Trophoblast cell (in vitro differentiated cells and primary cell): ENCODE data around the gene FGFBP1.

Source experiments
- DNase-seq, 2 donors: peaks; one replicate each; pipeline ENCODE4 v3.0.0-alpha.2; 2016
- H2AFZ ChIP-seq: 2 replicates; pipeline ENCODE4 v1.6.1; 2013; ENCODE audit warnings: low read length, moderate library complexity, mild to moderate bottlenecking; ENCODE audit not compliant: insufficient read depth, poor library complexity
- H2AK5ac ChIP-seq: 2 replicates; pipeline ENCODE4 v1.6.1; 2013; ENCODE audit warnings: mild to moderate bottlenecking, low read length
- H2BK120ac ChIP-seq: 2 replicates; pipeline ENCODE4 v1.6.1; 2013; ENCODE audit warnings: low read length, mild to moderate bottlenecking, moderate library complexity; ENCODE audit not compliant: insufficient read depth, poor library complexity
- H2BK12ac ChIP-seq: 2 replicates; pipeline ENCODE4 v1.6.1; 2013; ENCODE audit warnings: mild to moderate bottlenecking, low read length, moderate library complexity
- H2BK5ac ChIP-seq: 2 replicates; pipeline ENCODE4 v1.6.1; 2013; ENCODE audit warnings: low read length, low read depth, moderate library complexity, mild to moderate bottlenecking; ENCODE audit not compliant: poor library complexity
- H3K14ac ChIP-seq: 2 replicates; pipeline ENCODE4 v1.6.1; 2013; ENCODE audit warnings: mild to moderate bottlenecking, low read length
- H3K18ac ChIP-seq: 2 replicates; pipeline ENCODE4 v1.6.1; 2013; ENCODE audit warnings: mild to moderate bottlenecking, low read length
- H3K23ac ChIP-seq: 2 replicates; pipeline ENCODE4 v1.6.1; 2013; ENCODE audit warnings: low read length
- H3K27ac ChIP-seq: 2 replicates; pipeline ENCODE4 v1.5.1; 2013; ENCODE audit warnings: low read depth, mild to moderate bottlenecking, inconsistent platforms, low read length, moderate library complexity
- H3K27me3 ChIP-seq: 2 replicates; pipeline ENCODE4 v1.6.1; 2013; ENCODE audit warnings: inconsistent platforms, mild to moderate bottlenecking, low read length, moderate library complexity; ENCODE audit not compliant: insufficient read depth
- H3K36me3 ChIP-seq, 2 experiments: 1 replicate in 1 of 2; 2 replicates in 1 of 2; pipeline ENCODE4 v1.6.1; 2013; ENCODE audit warnings: low read length in 2 of 2, mild to moderate bottlenecking in 2 of 2, moderate library complexity in 1 of 2; ENCODE audit not compliant: insufficient read depth in 2 of 2, control insufficient read depth in 1 of 2
- H3K4ac ChIP-seq: 2 replicates; pipeline ENCODE4 v1.6.1; 2013; ENCODE audit warnings: low read depth, mild to moderate bottlenecking, low read length, moderate library complexity
- H3K4me1 ChIP-seq, 2 experiments: 1 replicate in 1 of 2; 2 replicates in 1 of 2; pipeline ENCODE4 v1.6.1; 2013; ENCODE audit warnings: low read length in 2 of 2, mild to moderate bottlenecking in 2 of 2, moderate library complexity in 1 of 2; ENCODE audit not compliant: insufficient read depth in 2 of 2, control insufficient read depth in 1 of 2
- H3K4me2 ChIP-seq: 2 replicates; pipeline ENCODE4 v1.6.1; 2013; ENCODE audit warnings: inconsistent platforms, mild to moderate bottlenecking, low read length, moderate library complexity
- H3K4me3 ChIP-seq: 2 replicates; pipeline ENCODE4 v1.5.1; 2013; ENCODE audit warnings: mild to moderate bottlenecking, low read depth, low read length, inconsistent platforms
- H3K79me1 ChIP-seq: one replicate; pipeline ENCODE4 v1.6.1; 2013; ENCODE audit warnings: low read length
- H3K79me2 ChIP-seq: 2 replicates; pipeline ENCODE4 v1.6.1; 2013; ENCODE audit warnings: low read length, mild to moderate bottlenecking; ENCODE audit not compliant: control insufficient read depth, insufficient read depth, poor library complexity
- H3K9ac ChIP-seq: 2 replicates; pipeline ENCODE4 v1.6.1; 2013; ENCODE audit warnings: mild to moderate bottlenecking, low read length
- H3K9me3 ChIP-seq: 2 replicates; pipeline ENCODE4 v1.6.1; 2013; ENCODE audit warnings: low read depth, mild to moderate bottlenecking, control low read depth, inconsistent platforms, low read length; ENCODE audit not compliant: insufficient read depth
- H4K12ac ChIP-seq: 2 replicates; pipeline ENCODE4 v1.6.1; 2013; ENCODE audit warnings: low read depth, mild to moderate bottlenecking, low read length, moderate library complexity
- H4K8ac ChIP-seq: 2 replicates; pipeline ENCODE4 v1.6.1; 2013; ENCODE audit warnings: low read depth, mild to moderate bottlenecking, low read length, moderate library complexity
- H4K91ac ChIP-seq: one replicate; pipeline ENCODE4 v1.6.1; 2013; ENCODE audit warnings: low read depth, mild to moderate bottlenecking, low read length, moderate library complexity
- WGBS: extraction: QIAGEN DNeasy Blood & Tissue Kit; methylation state at CpG from one replicate; pipeline ENCODE4 v1.1.7; 2013; ENCODE audit warnings: missing lambda C conversion rate; ENCODE audit not compliant: insufficient read length, insufficient coverage; ENCODE audit errors: extremely low coverage; 5-methylcytosine and 5-hydroxymethylcytosine counted together

The FGFBP1 gene

DNA sequence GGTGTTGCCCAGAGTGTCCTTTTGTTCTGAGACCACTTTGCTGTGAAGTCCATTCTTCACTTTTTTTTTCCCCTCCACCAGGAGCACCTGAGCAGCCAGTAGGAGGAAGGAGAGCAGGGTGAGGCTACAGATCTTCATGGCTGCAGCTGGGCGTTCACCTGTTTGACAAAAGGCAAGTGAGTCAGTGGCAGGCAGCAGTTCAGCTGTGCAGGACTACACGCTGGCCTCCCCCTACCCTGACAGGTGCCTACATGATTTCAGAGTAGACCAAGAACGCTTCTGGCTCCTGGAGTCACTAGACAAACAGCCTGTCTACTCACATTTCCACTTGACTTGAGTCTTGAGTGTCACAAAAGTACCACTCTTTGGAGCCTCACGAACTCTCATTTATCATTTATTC lies 2.0 kb downstream of the FGFBP1 start:
- Histone ChIP-seq H3K27ac (no peak overlapping the region), H3K79me1 (no peaks in the 10 kb centered on the region), H4K8ac (no peak overlapping the region), H2BK5ac (no peak overlapping the region), H3K79me2 (no peaks in the 10 kb centered on the region), H2BK120ac (no peak overlapping the region), H2AK5ac (no peak overlapping the region), H3K27me3 (no peaks in the 10 kb centered on the region), H3K9me3 (no peaks in the 10 kb centered on the region), H4K12ac (no peak overlapping the region), H2AFZ (no peak overlapping the region), H4K91ac (no peak overlapping the region), H3K14ac (no peak overlapping the region), H2BK12ac (no peak overlapping the region), H3K4me3 (no peak overlapping the region), H3K23ac (no peak overlapping the region), H3K9ac (no peak overlapping the region), H3K4me1 (peaks cover 0 to 5% of the 10 kb centered on the region in 2 experiments), H3K4ac (no peak overlapping the region), H3K4me2 (no peak overlapping the region), H3K18ac (no peak overlapping the region), H3K36me3 (no peaks in the 10 kb centered on the region)
- no peak for DNase-seq
- no CpG with 5 or more reads among the region's 4 CpGs for WGBS

DNA sequence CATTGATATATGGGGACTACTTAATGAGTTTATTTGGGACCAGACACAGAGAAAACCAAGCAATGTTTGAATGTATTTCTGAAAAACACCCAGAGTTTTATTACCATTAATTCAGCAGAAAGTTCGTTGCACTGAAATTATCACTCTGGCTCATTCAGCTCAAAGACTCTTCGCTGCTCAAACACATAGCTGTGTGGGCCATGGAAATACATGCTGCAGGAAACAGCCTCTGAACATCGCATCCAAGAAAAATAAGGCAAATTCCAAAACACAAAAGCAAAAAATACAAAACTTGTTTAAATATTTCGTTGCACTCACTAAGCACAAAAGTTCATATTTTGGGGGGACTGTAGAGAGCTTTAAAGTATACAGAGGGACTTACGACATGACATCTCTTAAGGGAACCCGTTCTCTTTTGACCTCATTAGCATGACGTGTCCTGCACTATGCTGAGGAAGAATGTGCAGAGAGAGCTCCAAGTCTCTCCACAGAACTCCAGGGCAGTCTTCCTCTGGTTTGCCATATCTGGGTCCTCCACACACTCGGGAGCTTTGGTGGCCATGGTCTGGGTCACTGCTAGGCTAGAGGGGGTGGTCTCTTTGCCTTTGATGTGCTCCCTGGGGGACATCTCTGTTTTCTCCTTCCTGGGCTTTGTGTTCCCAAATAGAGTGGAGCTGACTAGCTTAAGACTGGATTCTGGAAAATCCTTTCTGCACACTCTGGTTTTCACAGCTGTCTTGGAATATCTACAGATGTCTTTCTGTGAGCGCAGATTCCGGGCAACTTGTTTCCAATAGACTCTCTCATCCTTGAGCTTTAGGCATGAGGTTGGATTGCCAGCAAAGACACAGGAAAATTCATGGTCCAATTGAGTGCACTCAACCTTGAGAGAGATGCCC lies 2.8 kb downstream of the FGFBP1 start:
- Histone ChIP-seq H3K79me1 (no peaks in the 10 kb centered on the region), H2BK5ac (no peak overlapping the region), H2AK5ac (no peak overlapping the region), H3K18ac (no peak overlapping the region), H2BK120ac (no peak overlapping the region), H2BK12ac (no peak overlapping the region), H3K9ac (no peak overlapping the region), H3K36me3 (no peaks in the 10 kb centered on the region), H3K27ac (no peak overlapping the region), H3K9me3 (no peaks in the 10 kb centered on the region), H3K27me3 (no peaks in the 10 kb centered on the region), H4K12ac (no peak overlapping the region), H3K4me3 (no peak overlapping the region), H3K79me2 (no peaks in the 10 kb centered on the region), H3K4ac (no peak overlapping the region), H3K4me2 (no peak overlapping the region), H3K4me1 (peaks cover 0 to 5% of the 10 kb centered on the region in 2 experiments), H4K8ac (no peak overlapping the region), H2AFZ (no peak overlapping the region), H4K91ac (no peak overlapping the region), H3K23ac (no peak overlapping the region), H3K14ac (no peak overlapping the region)
- WGBS = no CpG with 5 or more reads among the region's 10 CpGs
- DNase-seq = peak in 1 of 2 donors; percentile 32

DNA sequence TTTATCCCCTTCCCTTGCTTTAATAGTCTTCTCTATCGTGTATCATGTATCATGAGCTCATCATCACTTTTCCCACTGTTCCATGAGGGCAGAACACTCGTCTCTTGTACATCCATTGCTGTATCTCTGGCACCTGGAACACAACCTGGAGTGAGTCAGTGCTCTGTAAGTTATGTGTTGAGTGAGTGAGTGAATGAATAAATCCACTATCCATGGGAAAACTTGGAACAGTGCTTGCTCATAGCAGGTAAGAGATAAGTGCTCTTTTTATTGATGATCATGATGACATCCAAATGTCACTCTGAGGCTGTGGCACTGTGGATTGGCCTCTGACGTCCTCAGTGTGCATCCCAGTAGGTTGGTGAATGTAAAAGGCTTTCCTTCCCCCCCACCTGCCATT lies 4.3 kb downstream of the FGFBP1 start:
- Histone ChIP-seq H3K4ac (no peak overlapping the region), H2AFZ (no peak overlapping the region), H3K79me2 (no peaks in the 10 kb centered on the region), H4K91ac (no peak overlapping the region), H2BK12ac (no peak overlapping the region), H3K27ac (no peak overlapping the region), H2AK5ac (no peak overlapping the region), H3K36me3 (no peaks in the 10 kb centered on the region), H4K8ac (no peak overlapping the region), H3K4me3 (no peak overlapping the region), H3K27me3 (no peaks in the 10 kb centered on the region), H3K4me1 (peaks cover 0 to 8% of the 10 kb centered on the region in 2 experiments), H3K9ac (no peak overlapping the region), H3K14ac (no peak overlapping the region), H4K12ac (no peak overlapping the region), H3K9me3 (peaks cover 2% of the 10 kb centered on the region), H3K4me2 (no peak overlapping the region), H3K23ac (no peak overlapping the region), H2BK5ac (no peak overlapping the region), H3K79me1 (no peaks in the 10 kb centered on the region), H2BK120ac (no peak overlapping the region), H3K18ac (no peak overlapping the region)
- no peak for DNase-seq
- no CpG with 5 or more reads among the region's 3 CpGs for WGBS

DNA sequence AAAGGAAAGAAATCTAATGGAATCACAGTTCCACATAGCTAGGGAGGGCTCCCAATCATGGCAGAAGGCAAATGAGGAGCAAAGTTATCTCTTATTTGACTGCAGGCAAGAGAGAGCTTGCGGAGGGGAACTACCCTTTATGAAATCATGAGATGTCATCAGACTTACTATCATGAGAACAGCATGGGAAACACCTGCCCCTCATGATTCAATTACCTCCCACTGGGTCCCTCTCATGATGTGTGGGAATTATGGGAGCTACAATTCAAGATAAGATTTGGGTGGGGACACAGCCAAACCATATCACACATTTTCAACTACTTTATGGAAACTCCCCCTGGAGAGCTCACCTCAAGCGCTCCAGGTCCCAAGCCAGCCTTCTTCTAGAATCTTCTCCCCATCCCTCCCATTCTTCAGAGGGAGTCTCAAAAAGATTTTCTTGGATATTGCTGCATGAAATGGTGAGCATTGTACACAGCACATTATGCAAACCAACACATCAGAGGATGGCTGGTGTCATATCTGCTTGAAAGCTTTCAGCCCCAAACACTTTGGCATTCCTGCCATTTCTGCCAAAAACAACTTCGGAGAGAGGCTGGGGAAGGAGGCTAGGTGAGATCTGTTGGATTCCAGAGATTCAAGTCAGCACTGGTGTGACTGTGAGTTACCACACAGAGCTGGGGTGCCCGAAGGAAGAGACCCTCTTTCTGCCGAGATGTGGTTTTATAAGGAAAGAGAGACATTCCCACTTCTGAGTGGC lies 6.9 kb downstream of the FGFBP1 start:
- H2AK5ac ChIP-seq = no peak overlapping the region

More for the DNA sequence above, 6.9 kb downstream of the FGFBP1 start:
- no peak overlapping the region for H3K4me3 ChIP-seq
- peaks cover 4 to 6% of the 10 kb centered on the region in 2 experiments for H3K4me1 ChIP-seq
- H3K79me1 ChIP-seq = no peaks in the 10 kb centered on the region
- H3K36me3 ChIP-seq = no peaks in the 10 kb centered on the region
- no CpG with 5 or more reads among the region's 5 CpGs for WGBS
- no peaks in the 10 kb centered on the region for H3K79me2 ChIP-seq
- peak; percentile 83 to 95 for DNase-seq
- no peak overlapping the region for H2BK12ac ChIP-seq
- H3K27ac ChIP-seq = no peak overlapping the region
- H3K23ac ChIP-seq = no peak overlapping the region
- H3K9ac ChIP-seq = no peak overlapping the region
- H3K4me2 ChIP-seq = no peak overlapping the region
- H3K4ac ChIP-seq = no peak overlapping the region
- H3K14ac ChIP-seq = no peak overlapping the region
- H3K18ac ChIP-seq = no peak overlapping the region
- no peak overlapping the region for H2BK120ac ChIP-seq
- H3K9me3 ChIP-seq = peaks cover 2% of the 10 kb centered on the region
- H4K8ac ChIP-seq = no peak overlapping the region
- H3K27me3 ChIP-seq = no peaks in the 10 kb centered on the region
- no peak overlapping the region for H2AFZ ChIP-seq
- H4K91ac ChIP-seq = no peak overlapping the region
- H4K12ac ChIP-seq = no peak overlapping the region
- no peak overlapping the region for H2BK5ac ChIP-seq
